Stimulated activated CD4-positive, alpha-beta T cell treated with anti-CD3 and anti-CD28 coated beads, Interleukin-12 subunit alpha, Interleukin-12 subunit beta, amount 100 ng/mL, for 48 hours (primary cell): ENCODE data around the gene CDK2AP2.
"Not testable (repeated sequence)": the region's sequence is repeated elsewhere in the genome, so short reads cannot be mapped to it uniquely, and the experiment has no call there.

Experiments used
- DNase-seq, 3 donors: peaks; one replicate each; pipeline ENCODE4 v3.0.0-alpha.2; 2020; ENCODE audit warnings: low read depth in 2 of 3, low spot score in 1 of 3

Gene CDK2AP2

DNA sequence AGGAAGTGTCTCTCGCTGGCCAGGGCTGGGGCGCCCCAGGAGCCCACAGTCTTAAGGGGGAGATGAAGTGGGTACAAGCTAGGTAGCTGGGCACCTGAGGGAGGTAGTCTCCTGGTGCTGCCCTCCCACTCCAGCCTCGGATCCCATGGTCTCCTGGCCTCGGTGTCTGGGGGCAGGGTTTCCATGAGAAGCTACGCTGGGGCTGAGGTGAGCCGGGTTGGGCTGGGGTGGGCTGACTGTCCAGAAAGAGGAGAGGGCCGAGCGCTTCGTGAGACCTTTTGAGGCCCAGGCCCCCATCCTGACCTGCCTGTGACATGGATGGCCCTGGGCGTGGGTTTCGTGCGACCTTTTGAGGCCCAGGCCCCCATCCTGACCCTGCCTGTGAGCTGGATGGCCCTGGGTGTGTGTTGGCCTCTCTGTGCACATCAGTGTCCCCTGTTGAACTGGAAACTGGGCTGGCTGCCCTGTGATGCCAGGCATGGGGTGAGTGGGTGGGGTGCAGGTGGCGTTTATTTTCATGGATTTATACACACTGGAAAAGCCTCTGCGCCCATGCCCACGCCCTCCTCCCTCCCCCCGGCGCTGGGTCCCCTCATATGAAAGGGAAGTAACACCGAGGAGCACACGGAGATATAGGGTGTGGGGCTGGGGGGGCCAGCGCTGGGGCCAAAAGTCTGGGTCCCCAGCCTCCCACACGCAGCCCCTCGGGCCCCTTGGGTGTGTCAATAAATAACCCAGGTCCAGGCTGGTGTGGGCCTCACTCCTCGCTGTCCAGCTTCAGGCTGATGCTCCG lies 16.5 kb downstream of the CDK2AP2 start:
- no peak for DNase-seq

DNA sequence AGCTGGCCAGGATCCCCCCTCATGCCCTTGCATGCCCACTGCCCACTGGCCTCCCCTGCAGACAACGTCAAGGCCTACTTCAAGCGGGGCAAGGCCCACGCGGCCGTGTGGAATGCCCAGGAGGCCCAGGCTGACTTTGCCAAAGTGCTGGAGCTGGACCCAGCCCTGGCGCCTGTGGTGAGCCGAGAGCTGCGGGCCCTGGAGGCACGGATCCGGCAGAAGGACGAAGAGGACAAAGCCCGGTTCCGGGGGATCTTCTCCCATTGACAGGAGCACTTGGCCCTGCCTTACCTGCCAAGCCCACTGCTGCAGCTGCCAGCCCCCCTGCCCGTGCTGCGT lies 17.3 kb downstream of the CDK2AP2 start:
- no peak for DNase-seq

DNA sequence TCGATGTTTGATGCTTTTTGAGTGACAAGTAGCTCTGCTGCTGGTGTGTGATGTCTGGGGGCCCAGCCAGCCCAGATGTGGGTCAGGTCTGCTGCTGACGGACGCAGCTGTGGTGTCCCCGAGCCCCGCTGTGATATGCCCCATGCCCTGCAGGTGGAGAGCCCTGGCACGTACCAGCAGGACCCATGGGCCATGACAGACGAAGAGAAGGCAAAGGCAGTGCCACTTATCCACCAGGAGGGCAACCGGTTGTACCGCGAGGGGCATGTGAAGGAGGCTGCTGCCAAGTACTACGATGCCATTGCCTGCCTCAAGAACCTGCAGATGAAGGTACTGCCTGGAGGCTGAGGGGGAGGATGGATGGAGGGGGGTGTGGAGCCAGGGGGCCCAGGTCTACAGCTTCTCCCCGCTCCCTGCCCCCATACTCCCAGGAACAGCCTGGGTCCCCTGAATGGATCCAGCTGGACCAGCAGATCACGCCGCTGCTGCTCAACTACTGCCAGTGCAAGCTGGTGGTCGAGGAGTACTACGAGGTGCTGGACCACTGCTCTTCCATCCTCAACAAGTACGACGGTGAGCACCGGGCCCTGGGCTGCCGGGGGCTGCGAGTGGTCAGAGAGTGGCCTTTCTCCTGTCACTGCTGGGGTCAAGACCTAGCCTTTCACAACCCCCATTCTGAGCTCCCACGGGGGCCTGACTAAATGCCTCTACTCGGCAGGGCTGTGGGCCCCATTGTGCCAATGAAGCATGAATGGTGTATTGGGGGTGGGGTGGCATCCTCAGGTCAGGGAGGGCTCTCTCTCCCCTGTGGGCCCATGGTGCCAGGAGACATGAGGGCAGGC lies 17.9 kb downstream of the CDK2AP2 start:
- DNase-seq: no peak

DNA sequence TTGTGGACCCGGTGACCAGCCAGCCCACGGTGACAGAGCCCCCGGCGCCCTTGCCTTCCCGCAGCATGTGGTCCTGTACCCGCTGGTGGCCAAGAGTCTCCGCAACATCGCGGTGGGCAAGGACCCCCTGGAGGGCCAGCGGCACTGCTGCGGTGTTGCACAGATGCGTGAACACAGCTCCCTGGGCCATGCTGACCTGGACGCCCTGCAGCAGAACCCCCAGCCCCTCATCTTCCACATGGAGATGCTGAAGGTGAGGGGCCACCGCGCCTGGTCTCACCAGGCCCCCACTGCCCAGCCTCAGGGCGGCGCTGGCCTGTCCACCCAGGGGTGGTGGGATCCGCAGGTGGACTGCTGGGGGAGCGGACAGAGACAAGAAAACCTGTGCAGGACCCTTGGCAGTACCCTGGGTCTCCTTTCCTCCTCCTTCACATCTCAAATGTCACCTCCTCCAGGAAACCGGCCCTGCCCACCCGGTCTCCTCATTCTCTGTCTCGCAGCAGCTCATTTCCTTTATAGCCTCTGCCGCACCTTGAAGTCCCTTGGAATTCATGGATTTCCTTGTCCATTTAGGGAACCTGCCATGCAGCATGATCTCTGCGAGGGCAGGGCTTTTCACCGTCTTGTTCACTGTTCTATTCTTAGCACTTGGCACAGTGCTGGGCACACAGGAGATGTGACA lies 18.6 kb downstream of the CDK2AP2 start:
- no peak for DNase-seq

DNA sequence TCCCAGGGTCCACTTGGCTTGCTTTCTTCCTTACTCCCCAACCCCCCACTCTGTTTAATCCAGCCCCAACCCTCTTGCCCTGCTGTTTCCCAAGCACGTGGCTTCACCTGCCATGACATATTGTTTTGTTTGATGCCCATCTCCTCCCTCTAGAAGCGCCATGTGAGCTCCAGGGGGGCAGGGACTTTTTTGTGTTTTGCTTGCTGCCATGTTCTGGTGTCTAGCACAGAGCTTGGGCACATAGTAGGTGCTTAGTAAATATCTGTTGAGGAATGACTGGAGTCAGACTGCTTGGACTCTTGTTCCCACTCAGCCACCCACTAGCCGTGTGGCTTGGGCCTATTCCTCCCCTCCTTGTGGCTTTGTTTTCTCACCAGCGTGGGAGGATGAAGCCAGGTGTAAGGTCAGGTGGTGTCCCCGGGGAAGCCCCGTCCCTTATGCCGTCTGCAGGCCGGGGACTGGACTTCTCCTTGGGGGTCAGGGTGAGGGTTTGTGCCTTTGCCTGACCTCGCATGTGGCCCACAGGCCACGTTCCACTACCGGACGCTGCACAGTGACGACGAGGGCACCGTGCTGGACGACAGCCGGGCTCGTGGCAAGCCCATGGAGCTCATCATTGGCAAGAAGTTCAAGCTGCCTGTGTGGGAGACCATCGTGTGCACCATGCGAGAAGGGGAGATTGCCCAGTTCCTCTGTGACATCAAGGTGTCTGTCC lies 21.3 kb downstream of the CDK2AP2 start:
- no peak for DNase-seq

DNA sequence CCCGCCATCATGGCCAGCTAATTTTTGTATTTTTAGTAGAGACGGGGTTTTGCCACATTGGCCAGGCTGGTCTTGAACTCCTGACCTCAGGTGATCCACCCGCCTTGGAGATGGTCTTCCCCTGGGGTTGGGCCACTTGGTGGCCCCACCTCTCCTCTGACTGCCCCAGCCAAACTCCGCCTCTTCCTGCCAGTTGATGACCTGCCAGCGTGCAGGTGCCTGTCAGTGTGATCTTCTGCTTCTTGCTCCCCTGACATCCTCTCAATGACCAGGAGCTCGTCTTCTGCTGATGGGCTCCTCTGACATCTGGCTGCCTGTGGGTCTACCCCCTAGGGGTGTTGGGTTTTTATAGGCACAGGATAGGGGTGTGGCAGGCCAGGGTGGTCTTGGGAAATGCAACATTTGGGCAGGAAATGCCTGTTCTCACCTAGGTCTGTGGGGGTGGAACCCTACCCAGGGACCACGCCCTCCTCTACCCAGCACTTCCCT lies 22.0 kb downstream of the CDK2AP2 start:
- peak in 1 of 3 donors; percentile 66 for DNase-seq

GRCh38 chr11:67484847-67485311 lies 23.1 kb downstream of the CDK2AP2 start:
- DNase-seq: peak in 1 of 3 donors; percentile 64

DNA sequence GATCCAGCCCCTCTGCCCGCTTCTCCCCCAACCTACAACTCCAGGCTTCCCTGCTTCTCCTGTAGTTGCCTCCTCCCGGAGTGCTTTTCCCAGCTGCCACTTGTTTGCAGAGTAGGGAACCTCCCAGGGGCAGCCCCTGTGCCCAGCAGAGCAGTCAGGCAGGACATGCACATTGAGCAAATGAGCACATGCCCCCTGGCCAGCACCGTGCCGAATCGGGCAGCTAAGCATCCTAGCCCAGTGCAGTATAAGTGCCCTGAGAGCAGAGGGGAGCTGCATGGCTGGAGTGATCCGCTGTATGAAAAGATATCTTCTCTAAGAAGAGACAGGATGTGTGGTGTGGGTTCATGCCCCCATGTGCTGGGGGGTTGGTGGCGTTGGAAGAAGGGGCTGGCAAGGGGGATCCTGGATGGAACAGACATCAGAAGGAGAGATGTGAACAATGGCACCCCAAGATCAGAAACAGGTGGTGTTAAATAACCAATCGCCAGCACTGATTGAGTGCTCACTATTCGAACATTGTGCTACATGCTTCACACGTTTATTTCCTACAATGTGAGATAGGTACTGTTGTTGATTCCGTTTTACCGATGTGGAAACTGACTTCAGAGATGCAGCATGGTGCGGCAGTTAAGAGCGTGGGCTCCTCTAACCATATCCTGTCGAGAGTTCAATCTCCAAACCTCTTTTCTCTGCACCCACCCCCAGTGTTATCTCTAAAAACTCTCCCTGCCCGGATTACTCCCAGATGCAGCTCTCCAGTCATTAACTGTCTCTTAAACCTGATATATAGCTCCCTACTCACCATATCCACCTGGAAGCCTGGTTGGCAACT lies 23.9 kb downstream of the CDK2AP2 start:
- no peak for DNase-seq

DNA sequence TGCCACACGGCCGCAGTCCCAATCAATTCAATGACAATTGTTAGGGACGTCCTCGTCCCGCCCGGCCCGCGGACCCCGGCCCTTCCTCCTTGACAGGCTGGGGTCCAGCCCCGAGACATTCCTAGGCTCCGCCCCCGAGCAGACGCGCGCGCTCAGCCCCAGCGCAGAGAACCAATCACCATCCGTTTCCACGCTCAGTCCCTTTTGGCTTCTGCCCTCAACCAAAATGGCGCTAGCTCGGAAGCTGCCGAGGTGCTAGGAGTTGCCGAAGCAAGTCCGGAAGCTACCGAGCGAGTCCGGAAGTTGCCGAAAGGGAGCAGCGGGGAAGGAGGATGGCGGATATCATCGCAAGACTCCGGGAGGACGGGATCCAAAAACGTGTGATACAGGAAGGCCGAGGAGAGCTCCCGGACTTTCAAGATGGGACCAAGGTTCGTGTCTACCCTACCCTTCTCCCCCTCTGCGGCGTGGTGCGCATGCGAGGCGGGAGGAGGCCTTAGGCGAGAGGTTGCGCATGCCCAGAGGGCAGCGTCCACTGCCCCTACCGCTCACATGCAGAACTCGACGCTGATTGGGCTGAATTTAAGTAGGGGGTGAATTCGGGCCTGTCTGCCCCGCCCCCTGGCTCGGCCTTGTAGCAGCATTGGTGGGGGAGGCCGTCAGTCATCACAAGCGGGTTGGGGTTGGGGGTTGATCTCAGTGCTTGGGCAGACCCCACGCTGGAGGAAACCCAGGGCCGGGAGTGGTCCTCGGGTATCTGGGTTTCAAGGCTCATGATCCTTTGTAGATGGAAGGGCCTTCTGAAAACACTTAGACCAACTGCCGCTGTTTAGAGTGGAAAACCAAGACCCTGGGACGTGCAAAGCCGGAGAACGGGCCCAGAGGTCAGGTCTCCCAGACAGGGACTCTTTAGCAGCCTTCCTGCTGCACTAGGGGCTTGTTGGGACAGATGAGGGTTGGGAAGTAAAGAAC lies 24.8 kb downstream of the CDK2AP2 start, which contains the start of gene AIP:
Gene AIP, plus strand, starts transcription at position 200 of the 972 bp plus-strand sequence. Its CDS starts 133 bp downstream, at position 333.
- peak; percentile 96 to 98 (median 97) for DNase-seq

- DNase-seq: no peak
These were observed 25.6 kb downstream of the CDK2AP2 start for GRCh38 chr11:67482275-67482826.

DNA sequence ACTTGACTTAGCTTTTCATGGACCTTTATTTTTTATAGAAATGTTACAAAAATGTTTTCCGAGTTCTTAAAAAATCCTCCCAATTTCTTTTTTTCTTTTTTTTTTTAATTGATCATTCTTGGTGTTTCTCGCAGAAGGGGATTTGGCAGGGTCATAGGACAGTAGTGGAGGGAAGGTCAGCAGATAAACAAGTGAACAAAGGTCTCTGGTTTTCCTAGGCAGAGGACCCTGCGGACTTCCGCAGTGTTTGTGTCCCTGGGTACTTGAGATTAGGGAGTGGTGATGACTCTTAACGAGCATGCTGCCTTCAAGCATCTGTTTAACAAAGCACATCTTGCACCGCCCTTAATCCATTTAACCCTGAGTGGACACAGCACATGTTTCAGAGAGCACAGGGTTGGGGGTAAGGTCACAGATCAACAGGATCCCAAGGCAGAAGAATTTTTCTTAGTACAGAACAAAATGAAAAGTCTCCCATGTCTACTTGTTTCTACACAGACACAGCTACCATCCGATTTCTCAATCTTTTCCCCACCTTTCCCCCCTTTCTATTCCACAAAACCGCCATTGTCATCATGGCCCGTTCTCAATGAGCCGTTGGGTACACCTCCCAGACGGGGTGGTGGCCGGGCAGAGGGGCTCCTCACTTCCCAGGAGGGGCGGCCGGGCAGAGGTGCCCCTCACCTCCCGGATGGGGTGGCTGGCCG lies 30.5 kb downstream of the CDK2AP2 start:
- not testable (repeated sequence) for DNase-seq

- DNase-seq: not testable (repeated sequence)
These were observed 31.3 kb downstream of the CDK2AP2 start for GRCh38 chr11:67476692-67477091.

DNA sequence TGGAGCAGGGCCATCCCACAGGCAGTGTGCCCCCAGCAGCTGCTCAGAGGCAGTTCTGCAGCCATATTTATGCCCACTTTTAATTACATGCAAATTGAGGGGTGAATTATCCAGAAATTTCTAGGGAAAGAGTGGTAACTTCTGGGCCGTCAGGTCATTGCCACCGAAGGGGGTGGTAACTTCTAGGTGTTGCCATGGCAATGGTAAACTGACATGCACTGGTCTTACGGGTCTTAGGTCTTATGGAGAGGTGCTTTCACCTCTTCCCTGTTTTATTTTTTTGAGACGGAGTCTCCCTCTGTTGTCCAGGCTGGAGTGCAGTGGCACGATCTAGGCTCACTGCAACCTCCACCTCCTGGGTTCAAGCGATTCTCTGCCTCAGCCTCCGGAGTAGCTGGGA lies 35.1 kb downstream of the CDK2AP2 start:
- no peak for DNase-seq

GRCh38 chr11:67470337-67471002 lies 37.5 kb downstream of the CDK2AP2 start:
- DNase-seq: no peak

DNA sequence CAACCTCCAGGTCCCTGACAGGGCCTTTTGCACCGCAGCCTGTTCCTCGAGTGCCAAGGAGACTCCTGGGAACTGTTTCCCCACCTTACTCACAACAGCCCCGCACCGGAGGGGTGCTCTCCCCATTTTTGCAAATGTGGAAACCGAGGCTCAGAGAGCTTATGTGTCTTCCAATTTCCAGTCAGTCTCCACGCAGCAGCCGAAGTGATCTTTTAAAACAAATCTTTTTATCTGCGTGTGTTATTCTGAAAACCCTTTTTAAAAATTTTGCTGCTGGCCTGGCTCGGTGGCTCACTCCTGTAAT lies 38.5 kb downstream of the CDK2AP2 start:
- no peak for DNase-seq

DNA sequence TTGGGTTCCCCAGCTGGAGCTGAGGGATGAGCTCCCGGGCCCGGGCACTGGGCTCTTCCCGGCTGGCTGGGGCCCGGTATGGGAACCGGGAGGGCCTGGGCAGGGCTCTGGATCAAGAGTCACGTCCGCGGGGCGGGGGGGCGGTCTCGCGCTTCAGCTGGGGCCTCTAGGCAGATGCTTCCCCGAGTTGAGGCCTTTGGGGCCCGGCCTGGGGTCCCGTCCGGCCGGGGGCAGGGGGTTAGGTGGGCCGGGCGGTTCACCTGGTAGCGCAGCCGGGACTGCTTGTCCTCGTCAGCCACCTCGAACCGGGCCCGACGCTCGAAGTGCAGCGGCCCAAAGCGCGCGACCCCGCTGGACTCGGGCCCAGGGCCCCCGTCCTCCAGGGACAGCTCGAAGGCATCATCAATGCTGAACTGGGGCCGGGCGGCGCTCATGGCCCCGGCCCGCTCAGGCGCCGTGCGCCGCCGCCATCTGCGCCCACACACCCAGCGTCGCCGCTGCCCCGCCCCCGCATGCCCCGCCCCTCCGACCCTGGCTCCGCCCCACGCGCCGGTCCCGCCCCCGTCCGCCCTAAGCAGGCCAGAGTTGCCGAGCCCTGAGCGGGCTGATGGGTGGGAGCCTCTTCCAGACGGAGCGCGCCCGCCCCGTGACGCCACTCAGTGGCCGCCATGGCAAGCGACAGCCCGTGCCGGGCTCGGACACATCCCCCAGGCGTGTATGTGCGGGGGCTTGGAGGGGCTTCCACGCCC lies 39.0 kb downstream of the CDK2AP2 start, which contains the start of gene TMEM134:
Gene TMEM134, minus strand, starts transcription at position 493 of the 749 bp plus-strand sequence. Its CDS starts 59 bp downstream, at position 434.
- DNase-seq: peak; percentile 89 to 93 (median 90)

DNA sequence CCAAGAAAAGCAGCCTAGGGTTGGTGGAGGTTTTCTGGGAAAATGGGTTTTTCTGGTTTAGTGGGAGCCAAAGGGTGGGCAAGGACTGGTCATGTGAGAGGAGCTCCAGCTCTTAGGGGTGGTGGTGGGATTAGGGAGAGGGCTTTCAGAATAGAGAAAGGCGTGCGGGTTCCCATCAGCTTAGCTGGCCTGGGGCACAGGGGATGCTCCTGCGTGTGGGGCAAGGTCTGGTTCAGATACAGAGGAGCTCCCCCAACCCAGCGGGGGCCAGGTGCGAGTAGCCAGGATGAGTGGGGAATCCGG lies 39.6 kb downstream of the CDK2AP2 start:
- no peak for DNase-seq
